Ascending aorta (tissue), 2 donors: ENCODE data around the gene ARHGAP23. TPM values are rescaled to one million over a fixed set of nuclear protein-coding genes. Genes with fewer than 3 reads are reported as not detected.
A peak's percentile ranks its signal among the peaks of the same experiment; 100 is the strongest.

Experiments used
- DNase-seq, 2 donors: peaks; one replicate each; pipeline ENCODE4 v3.0.0-alpha.2; 2019; ENCODE audit warnings: low spot score in 2 of 2
- H3K27ac ChIP-seq, 2 donors: fragments of 200-600 bp; sonication (generic); one replicate each; pipeline ENCODE4 v1.5.1; 2016 to 2017; ENCODE audit warnings: mild to moderate bottlenecking in 1 of 2
- H3K27me3 ChIP-seq: fragments of 200-600 bp; sonication (generic); one replicate; pipeline ENCODE4 v1.5.1; 2017
- H3K36me3 ChIP-seq, 2 donors: fragments of 200-600 bp; sonication (generic); one replicate each; pipeline ENCODE4 v1.5.1; 2016
- H3K4me1 ChIP-seq, 2 donors: fragments of 200-600 bp; sonication (generic); one replicate each; pipeline ENCODE4 v1.5.1; 2016 to 2017; ENCODE audit warnings: mild to moderate bottlenecking in 1 of 2
- H3K4me3 ChIP-seq, 2 donors: fragments of 200-600 bp; sonication (generic); one replicate each; pipeline ENCODE4 v1.5.1; 2016 to 2017; ENCODE audit warnings: mild to moderate bottlenecking in 1 of 2
- H3K9me3 ChIP-seq, 2 donors: fragments of 200-600 bp; sonication (generic); one replicate each; pipeline ENCODE4 v1.5.1; 2016
- intact Hi-C: fragments of 100-400 bp; cut with DNase I; formaldehyde crosslinking; loops from one replicate; pipeline ENCODE4 v1.15.1; 2023
- total RNA-seq: library from RNA; depleted of rRNA; stranded (reverse); fragments of >200 nt; gene quantifications from one replicate; pipeline ENCODE4 v1.1.0, GENCODE V29; 2016
- TF ChIP-seq, protein P1 (sequence below), 3 experiments: fragments of 200-600 bp in 2 of 3; fragments of 450-650 bp in 1 of 3; sonication (generic) in 2 of 3; IDR thresholded peaks; one replicate each; pipeline ENCODE4 v1.5.1; 2016 to 2019; ENCODE audit warnings: antibody characterized with exemption in 3 of 3, mild to moderate bottlenecking in 1 of 3, moderate library complexity in 1 of 3

ARHGAP23 gene
- total RNA-seq, 1 donor from 2014 or later: 89.0 TPM

DNA sequence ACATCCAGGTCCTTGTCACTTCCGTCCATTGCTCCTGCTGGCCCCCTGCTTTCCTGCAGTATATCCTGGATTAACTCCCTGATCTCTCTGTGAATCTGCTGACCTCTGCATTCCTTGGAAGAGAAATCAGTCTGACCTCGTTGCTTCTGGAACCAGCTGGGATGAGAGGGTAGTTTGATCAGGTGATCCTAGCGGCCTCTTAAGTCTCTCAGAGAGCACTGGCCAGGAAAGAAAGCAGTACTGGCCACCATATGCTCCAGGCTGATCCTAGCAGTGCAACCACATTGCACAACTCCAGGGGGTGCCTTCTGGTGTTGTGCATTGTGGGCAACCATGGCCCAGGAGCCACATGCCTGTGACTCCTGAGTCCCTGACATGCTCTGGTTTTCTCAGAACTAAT is 79.2 kb downstream of the ARHGAP23 start:
- TF ChIP-seq, protein P1, sequence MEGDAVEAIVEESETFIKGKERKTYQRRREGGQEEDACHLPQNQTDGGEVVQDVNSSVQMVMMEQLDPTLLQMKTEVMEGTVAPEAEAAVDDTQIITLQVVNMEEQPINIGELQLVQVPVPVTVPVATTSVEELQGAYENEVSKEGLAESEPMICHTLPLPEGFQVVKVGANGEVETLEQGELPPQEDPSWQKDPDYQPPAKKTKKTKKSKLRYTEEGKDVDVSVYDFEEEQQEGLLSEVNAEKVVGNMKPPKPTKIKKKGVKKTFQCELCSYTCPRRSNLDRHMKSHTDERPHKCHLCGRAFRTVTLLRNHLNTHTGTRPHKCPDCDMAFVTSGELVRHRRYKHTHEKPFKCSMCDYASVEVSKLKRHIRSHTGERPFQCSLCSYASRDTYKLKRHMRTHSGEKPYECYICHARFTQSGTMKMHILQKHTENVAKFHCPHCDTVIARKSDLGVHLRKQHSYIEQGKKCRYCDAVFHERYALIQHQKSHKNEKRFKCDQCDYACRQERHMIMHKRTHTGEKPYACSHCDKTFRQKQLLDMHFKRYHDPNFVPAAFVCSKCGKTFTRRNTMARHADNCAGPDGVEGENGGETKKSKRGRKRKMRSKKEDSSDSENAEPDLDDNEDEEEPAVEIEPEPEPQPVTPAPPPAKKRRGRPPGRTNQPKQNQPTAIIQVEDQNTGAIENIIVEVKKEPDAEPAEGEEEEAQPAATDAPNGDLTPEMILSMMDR (IDR thresholded peaks at IDR 0.05): no peak
- H3K36me3 ChIP-seq: peaks cover 42 to 68% of the 10 kb centered on the region in 2 donors

DNA sequence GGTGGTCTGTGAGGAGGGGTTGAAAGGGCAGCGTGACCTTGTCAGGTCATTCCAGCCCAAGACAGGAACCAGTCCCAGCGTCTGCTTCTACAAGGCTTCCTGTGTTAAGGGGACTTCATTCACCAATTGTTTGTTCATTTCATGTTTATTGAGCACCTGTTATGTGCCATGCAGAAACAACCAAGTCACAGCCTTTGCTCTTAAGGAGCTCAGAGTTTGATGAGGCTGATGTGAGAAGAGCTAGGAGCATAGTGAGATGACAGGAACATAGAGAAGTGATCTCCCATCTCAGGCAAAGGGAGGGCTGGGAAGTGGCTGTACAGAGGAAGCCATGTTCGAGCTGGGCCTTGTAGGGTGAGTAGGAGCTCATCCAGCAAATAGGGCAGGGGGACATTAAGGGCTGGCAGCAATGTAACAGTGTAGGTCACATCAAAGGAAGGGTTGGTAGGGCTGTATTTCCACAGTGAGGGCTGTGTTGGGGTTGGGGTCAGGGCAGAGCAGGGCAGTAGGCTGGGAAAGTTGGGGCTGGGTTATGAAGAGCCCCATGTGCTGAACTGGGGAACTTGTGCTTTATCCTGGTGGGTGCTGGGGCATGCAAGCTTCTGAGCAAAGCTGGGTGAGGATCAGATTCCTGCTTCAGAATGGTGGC is 79.8 kb downstream of the ARHGAP23 start:
- DNase-seq: no peak
- Histone ChIP-seq H3K4me3 (no peak overlapping the region), H3K9me3 (no peaks in the 10 kb centered on the region), H3K27ac (no peak overlapping the region), H3K4me1 (no peaks in the 10 kb centered on the region), H3K27me3 (no peaks in the 10 kb centered on the region), H3K36me3 (peaks cover 38 to 62% of the 10 kb centered on the region in 2 donors)
- TF ChIP-seq, protein P1 (IDR thresholded peaks at IDR 0.05): no peak
- intact Hi-C loops: no loop called here

More for the DNA sequence above, 79.2 kb downstream of the ARHGAP23 start:
- H3K9me3 ChIP-seq: no peaks in the 10 kb centered on the region
- no peaks in the 10 kb centered on the region for H3K27me3 ChIP-seq
- no peak overlapping the region for H3K4me3 ChIP-seq
- intact Hi-C loops: no loop called here
- H3K4me1 ChIP-seq: no peaks in the 10 kb centered on the region
- no peak for DNase-seq
- H3K27ac ChIP-seq: no peak overlapping the region

DNA sequence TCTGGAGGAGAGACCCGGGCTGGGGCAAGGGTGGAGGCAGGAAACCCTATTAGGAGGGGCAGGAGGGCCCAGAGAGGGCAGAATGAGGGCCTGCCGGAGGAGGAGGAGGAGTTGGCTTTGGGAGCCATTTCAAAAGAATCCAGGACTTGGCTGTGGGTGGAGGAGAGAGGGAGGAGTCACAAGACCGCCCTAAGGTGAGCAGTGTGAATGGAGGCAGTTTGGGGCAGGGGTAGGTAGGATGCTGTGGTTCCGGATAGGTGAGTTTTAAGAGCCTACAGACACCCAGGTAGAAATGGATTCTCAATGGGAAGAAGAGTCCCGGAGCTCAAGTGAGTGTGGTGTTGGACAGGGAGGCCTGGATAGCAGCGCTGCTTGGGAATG is 80.3 kb downstream of the ARHGAP23 start:
- Histone ChIP-seq H3K36me3 (peaks cover 33 to 57% of the 10 kb centered on the region in 2 donors), H3K27ac (no peak overlapping the region), H3K4me1 (no peaks in the 10 kb centered on the region), H3K27me3 (no peaks in the 10 kb centered on the region), H3K4me3 (no peak overlapping the region), H3K9me3 (no peaks in the 10 kb centered on the region)
- intact Hi-C loops: no loop called here
- no peak for DNase-seq
- TF ChIP-seq, protein P1 (IDR thresholded peaks at IDR 0.05): no peak

DNA sequence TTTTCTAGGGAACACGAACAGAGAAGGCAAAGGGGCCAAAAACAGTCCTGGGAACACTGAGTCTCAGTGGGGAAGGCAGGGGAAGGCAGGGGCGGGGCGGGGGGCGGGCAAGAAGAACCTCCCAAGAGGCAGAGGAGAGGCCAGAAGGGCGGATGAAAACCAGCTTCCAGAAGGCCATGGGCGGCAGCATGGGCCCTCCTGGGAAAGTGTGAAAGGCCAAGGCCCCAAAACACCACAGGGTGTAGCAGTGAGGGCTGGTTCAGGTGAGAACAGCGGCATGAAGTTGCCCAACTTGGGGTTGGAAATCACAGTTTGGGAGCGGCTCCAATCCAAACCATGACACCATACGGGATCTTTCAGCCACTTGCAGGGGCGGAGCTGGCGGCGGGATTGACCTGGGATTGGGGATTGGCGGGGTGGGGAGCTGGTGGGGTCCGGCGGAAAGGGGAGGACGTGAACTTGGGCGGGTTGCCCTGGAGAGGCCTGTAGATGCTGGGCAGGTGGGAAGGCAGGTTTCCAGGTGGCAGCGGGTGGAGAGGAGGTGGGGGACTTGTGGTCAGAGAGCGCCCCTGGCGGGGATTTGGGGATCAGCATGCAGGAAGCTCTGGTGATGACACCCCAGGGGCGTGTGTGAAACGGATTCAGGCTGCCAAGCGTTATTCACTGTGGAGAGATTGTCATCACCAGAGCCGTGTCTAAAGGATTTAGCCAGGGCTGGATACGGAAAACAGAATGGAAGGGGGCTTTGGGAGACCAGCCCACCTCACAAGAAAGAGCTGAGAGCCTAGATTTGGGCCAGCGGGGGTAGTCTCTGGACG is 80.9 kb downstream of the ARHGAP23 start:
- Histone ChIP-seq H3K36me3 (peaks cover 30 to 52% of the 10 kb centered on the region in 2 donors), H3K27ac (no peak overlapping the region), H3K27me3 (no peaks in the 10 kb centered on the region), H3K9me3 (no peaks in the 10 kb centered on the region), H3K4me1 (no peaks in the 10 kb centered on the region), H3K4me3 (no peak overlapping the region)
- TF ChIP-seq, protein P1 (IDR thresholded peaks at IDR 0.05): peak; percentile 25 to 43 (median 42)
- DNase-seq: peak in 1 of 2 donors; percentile 81
- intact Hi-C loops: no loop called here

DNA sequence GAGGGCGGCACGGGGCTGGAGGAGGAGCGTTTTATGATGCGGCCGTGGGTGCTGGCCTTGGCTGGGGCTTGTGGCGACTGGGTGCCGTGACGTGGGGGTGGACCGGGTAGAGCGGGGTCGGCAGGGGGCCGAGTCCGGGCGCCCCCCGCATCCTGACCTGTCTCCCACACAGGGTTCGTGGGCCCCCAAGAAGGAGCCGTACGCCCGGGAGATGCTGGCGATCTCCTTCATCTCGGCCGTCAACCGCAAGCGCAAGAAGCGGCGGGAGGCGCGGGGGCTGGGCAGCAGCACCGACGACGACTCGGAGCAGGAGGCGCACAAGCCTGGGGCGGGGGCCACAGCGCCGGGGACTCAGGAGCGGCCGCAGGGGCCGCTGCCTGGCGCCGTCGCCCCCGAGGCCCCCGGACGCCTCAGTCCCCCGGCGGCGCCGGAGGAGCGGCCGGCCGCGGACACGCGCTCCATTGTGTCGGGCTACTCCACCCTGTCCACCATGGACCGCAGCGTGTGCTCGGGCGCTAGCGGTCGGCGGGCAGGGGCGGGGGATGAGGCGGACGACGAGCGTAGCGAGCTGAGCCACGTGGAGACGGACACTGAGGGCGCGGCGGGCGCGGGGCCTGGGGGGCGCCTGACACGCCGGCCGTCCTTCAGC is 81.6 kb downstream of the ARHGAP23 start:
- Histone ChIP-seq H3K27me3 (no peaks in the 10 kb centered on the region), H3K4me1 (no peaks in the 10 kb centered on the region), H3K4me3 (no peak overlapping the region), H3K9me3 (no peaks in the 10 kb centered on the region), H3K36me3 (peaks cover 24 to 45% of the 10 kb centered on the region in 2 donors), H3K27ac (no peak overlapping the region)
- DNase-seq: no peak
- intact Hi-C loops: no loop called here
- TF ChIP-seq, protein P1 (IDR thresholded peaks at IDR 0.05): no peak
